HG03469 (cell line): ENCODE data around the gene NCOA5.
"Not testable (repeated sequence)": the region's sequence is repeated elsewhere in the genome, so short reads cannot be mapped to it uniquely, and the experiment has no call there.

Source experiments
- ATAC-seq: cut with Tn5 transposase; IDR thresholded peaks from one replicate; pipeline ENCODE4 v1.9.1; 2021; ENCODE audit warnings: mild to moderate bottlenecking, moderate library complexity, moderate number of reproducible peaks; ENCODE audit not compliant: unreplicated experiment

Gene NCOA5

DNA sequence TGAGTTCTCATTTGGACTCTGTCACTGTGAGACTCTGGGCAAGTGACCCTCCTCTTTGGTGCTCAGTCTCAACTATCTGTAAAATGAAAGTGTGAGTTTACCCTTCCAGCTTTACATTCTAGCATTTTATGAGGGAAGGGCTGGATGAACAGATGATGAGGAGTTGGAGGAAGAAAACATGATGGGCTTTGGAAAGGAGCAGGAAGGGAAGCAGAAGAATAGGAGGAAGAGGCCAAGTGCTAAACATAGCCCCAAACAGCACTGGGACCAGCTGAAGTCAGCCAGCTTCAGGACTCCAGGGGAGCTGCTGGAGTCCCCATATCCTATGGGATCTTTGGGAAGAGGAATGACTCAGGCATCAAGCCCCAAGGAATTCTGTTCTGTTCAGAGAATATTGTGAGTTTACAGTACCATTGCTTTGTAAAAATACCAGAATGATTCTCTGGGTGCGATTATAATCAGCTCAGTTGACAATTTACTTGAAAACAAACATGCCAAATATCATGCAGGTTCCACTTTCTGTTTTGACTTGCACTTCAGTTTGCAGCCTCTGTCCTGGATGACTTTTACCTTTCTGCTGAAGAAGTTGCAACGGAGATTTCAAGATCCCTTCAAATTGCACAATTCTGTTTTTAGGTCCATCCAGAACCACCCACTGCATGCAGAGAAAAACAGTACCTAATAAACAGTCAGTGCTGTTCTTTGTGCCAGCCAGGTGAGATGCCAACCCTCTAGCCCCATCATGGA, 31.6 kb upstream of the NCOA5 start:
- no peak for ATAC-seq

DNA sequence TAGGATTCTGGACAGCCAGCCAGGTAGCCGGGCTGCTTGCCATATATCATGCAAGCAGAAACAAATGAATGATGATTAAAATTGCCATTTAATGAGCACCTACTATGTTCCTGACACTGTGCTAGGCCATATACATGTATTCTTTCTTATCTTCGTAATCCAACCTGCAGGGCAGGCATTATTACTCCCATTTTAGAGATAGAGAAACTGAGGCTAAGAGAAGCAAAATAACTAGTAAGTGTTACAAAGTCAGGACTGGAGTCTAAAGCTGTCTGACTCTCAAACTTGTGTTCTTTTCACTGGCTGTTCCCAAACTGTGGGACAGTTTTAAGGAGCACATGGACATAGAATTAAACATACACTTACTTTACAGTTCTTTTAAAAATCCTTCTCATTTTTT, 30.4 kb upstream of the NCOA5 start:
- ATAC-seq, result no peak

DNA sequence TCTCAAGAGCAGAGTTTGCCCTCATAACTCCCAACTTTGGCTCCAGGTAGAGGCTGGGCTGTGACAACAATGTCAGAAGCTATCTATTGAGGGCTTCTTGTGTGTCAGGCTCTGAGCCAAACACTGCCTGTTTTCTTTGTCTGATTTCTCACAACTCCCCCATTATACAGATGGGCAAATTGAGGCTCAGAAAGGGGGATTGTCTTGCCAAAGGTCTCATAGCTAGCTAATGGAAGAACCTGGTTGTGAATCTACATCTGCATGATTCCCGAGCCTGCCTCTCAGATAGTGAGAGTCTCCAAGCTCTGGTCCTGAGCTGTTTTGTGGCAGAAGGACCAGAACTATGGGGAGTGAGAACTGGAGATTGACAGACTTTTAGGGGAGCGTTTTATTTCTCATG, 29.8 kb upstream of the NCOA5 start:
- ATAC-seq, result no peak

DNA sequence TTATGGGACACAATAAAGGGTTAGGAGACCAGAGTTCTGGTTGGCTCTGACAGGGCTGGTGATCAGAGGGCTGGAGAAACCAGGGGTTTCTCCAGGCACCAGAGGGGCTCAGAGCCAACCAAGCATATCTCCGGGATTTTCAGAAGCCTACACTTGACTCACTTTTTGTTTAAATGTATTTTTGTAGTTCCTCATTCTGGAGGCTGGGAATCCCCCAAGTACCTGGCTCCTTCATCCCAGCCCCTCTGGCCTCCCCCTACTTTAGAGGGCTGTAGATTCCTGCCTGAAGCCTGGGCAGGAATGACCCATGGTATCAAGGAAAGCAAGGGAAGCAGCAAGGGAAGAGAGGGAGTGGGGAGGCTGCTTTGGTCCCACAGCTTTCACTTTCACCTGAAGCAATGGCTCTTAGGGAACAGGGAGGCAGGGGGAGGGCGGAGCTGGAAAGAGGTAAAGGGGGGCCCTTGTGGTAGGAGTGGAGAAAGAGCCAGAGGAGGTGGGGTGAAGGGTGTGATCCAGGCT, 29.3 kb upstream of the NCOA5 start:
- ATAC-seq, result no peak

DNA sequence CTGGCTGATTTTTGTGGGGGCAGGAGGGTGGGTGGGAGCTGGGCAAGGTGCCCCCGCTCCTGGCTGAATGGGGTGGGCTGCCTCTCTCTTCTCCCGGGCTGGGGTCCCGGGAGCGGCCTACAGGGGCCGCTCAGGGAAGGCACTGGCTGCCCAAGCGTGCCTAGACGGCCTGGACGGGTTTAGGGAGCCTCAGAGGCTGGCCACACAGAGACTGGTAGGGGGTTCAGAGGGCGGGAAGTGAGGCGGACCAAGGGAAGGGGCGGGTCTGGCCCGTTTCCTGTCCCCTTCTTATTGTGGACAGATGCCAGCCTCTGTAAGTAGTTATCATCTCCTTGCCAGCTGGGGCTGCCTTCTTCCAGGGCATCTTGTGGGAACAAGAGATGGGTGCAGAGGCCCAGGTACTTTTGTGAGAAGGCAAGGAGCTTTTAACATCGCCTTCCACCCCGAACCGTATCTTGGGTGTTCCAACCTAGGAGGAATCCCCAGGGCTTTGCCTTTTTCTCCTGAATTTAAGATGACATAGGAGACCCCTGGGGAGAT, 28.8 kb upstream of the NCOA5 start:
- ATAC-seq, result no peak

DNA sequence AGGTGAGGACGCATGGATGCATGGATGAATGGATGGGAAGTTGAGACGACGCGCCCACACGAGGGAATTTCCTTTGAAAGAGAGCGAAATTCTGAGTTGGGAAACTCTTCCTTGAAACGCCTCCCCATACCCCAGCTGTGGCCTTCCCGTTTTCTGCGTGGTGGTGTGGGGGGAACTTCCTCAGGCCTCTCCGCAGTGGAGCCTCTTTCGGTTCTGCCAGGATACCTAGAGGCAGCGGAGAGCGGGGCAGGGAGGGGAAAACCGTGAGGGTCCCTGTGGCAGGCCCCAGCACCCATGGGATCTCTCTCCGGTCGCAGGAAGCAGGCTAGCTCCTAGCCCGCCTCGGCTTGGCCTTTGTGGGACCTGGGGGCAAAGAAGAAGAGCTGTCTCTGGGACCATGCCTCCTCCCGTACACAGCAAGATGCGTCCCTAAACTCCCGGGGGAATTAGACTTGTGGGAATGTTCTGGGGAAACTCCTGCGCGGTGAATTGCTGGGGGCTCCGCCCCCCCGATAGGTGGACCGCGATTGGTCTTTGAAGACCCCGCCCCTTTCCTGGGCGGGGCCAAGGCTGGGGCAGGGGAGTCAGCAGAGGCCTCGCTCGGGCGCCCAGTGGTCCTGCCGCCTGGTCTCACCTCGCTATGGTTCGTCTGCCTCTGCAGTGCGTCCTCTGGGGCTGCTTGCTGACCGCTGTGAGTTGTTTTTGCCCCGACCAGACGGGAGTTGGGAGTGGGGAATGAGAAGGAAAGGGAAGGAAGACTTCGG, 28.1 kb upstream of the NCOA5 start, which contains the start of gene CD40:
Gene CD40, plus strand, starts transcription at position 611 of the 764 bp plus-strand sequence. Its CDS starts 30 bp downstream, at position 641.
- peak; percentile 54 for ATAC-seq

DNA sequence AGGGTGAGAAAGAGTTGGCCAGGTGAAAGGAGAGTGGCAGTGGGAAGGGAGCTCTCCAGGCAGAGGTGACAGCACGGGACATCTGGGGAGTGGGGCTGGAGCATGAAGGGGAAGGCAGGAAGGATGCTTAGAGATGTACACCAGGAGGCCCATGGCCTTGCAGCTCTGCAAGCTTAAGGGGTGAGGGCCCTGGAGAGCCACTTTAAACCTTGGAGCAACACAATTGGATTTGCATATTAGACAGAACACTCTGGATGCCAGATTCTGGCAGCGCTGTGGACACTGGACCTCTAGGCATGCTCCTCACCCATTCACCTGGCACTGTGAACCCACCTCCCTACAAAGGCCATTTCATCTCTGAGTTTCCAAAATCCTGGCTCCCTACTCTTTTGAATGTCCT, 24.7 kb upstream of the NCOA5 start:
- no peak for ATAC-seq

DNA sequence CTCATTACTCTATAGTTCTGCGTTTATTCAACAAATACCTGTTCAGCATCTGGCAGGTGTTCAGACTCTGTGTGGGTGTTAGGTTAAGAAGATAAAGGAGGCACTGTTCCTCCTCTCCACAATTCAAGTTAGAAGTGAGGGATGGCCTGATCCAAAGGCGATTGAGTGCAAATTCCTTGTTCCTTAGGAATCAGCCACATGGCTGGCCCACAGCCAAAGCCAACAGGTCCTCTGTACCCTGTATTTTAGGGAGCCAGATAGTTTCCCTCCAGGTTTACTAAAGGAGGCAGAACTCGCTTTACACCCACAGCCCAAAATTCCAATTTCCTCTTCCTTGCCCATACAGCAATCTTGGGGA, 23.3 kb upstream of the NCOA5 start:
- no peak for ATAC-seq

DNA sequence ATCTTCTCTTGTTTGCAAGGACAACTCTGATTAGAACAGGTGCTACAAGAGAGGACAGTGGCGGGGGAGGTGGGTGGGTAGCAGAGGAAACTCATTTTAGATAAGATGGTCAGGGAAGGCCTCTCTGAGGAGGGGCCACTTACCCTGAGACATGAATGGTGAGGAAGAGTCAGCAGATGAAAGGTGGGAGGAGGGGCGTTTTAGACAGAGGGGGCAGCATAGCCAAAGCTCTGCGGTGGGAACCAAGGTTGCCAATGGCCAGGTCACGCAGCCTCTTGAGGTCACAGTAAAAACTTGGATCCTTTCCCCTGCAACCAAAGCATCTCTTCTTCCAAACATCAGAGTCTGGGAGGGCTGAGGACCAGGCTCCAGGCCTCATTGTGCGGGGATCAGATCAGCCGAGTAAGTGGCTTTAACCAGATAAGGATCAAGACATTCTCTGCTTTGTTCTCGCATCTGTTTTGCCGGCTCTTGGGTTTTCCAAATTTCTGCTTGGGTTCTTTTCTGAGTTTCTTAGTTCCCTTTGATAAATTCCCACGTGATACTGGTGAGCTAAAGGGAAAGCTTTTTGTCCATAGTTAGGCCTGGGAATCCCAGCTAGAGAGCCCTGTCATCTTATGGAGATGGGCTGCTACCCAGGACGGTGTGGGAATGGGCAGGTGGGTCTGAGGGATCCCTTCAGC, 22.8 kb upstream of the NCOA5 start:
- no peak for ATAC-seq

DNA sequence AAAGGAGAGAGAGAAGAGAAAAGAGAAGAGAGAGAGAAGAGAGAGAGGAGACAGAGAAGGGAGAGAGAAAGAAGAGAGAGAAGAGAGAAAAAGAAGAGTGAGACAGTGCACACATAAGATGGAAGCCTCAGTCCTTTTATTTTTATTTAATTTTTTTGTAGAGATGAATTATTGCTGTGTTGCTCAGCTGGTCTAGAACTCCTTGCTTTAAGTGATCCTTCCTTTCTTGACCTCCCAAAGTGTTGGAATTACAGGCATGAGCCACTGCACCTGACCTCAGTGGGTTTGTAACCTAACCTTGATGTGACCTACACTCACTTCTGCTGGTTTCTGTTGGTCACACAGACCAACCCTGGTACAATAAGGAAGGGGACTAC, 22.1 kb upstream of the NCOA5 start:
- no peak for ATAC-seq

DNA sequence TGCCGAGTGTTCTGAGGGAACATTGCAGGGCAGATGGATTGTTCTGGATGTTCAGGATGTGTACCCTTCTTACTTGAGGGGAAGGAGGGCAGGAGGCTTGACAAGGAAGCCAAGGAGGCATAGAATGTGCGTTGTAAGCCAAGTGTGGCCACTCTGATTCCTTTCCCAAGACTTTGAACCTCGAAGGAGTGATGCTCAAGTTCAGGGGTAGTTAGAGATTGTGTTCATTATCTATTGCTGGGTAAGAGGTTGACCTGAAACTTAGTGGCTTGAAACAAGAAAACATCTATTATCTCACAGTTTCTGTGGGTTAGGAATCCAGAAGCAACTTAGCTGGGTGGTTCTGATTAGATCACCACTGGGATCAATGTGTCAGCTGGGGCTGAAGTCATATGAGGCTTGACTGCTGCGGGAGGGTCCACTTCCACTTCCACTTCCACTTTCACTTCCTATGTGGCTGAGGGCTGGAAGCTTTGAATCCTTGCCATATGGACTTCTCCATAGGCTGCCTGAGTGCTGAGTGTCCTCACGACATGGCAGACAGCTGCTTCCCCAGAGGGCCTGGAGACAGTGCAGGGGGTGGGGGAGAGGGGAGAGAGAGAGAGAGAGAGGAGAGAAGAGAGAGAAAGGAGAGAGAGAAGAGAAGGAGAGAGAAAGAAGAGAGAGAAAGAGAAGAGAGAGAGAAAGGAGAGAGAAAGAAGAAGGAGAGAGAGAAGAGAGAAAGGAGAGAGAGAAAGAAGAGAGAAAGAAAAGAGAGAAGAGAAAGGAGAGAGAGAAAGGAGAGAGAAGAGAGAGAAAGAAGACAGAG, 21.5 kb upstream of the NCOA5 start:
- no peak for ATAC-seq

DNA sequence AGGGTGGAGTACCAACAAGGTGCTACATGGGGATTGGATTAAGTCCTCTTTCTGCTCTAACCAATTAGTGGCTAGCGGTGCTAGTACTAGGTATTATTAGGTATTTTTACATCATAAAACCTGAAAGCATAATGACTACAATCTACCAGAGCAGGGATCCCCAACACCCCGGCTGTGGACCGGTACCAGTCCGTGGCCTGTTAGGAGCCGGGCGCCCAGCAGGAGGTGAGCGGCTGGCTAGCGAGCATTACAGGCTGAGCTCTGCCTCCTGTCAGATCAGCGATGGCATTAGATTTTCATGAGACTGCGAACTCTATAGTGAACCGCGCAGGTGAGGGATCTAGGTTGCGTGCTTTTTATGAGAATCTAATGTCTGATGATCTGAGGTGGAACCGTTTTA, 19.2 kb upstream of the NCOA5 start:
- ATAC-seq, result no peak

DNA sequence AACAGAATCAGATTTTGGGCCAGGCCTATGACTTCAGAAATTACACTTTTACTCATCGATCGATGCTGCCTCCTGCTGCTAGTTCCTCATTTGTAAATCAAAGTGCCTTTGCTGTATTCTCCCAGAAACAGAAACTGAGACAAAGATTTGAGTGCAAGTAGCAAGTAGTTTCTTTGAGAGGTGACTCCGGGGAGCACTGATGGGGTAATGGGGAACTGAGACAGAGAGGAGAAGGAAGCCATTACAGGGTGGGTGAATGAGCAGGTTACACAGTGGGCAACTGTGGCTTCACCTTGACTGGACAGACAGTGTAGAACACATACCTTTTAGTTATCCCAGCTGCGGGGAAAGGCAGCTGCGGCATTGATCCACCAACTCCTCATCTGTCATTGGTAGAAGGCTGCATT, 18.7 kb upstream of the NCOA5 start:
- ATAC-seq, result peak; percentile 57

DNA sequence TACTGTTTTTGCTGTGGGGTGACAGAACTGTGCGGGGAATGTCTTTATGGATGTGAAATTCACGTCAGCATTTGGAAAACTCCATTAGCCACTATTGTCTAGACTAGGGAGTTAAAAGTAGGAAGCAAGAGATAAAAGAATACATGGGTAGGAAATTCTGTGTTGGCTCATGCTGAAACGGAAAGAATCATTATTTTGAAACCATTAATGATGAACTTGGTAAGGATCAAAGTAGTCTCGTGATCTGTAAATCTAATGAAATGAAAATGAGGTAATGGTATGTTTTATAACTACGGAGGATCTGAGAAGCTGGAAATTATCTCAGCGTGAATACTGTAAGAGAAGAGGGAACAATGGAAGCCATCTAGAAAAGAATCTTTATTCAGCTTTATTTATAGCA, 17.3 kb upstream of the NCOA5 start:
- no peak for ATAC-seq

DNA sequence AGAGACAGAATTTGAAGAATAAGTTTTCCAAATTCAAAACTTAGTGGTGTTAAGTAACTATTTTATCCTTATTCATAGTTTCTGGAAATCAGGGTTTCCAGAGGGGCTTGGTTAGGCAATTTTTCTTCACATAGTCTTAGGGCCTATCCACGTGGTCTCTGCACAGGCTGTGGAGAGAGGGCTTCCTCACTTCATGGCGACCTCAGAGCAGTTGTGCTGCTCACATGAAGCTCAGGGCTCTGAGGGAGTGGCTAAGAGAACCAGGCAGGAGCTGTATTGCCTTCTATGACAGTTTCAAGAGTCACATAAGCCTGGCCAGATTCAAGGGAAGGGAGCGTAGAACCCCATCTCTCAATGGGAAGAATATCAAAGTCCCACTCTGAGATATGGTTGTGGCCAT, 14.5 kb upstream of the NCOA5 start:
- no peak for ATAC-seq

DNA sequence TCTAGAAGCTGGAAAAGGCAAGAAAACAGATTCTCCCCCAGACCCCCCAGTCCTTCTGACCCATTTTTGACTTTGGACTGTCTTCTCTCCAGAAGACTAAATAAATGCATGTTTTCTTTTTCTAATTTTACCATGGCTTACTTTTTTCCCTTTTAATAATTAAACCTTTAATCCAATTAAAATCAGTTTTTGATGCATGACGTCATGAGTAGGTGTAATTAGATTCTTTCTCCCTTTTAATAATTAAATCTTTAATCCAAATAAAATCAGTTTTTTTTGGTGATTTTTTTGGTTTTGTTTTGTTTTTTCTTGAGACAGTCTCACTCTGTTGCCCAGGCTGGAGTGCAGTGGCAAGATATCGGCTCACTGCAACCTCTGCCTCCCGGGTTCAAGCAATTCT, 13.2 kb upstream of the NCOA5 start:
- no peak for ATAC-seq

DNA sequence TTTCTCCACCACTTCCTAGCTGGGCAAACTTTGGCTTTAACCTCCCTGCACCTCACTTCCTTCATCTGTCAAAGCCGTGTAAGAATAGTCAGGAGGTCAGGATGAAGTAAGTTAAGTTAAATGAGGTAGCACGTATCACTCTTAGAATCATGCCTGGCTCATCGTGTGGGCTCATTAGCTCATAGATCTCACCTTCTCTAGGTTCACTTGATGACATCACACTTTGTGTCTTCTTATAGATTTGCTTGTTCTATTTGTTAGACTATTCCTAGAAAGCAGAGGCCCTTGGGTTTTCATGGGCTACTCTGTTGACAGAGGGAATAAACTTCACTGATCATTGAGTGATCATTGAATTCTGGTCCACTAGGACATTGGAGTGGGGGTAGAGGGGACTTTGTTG, 12.2 kb upstream of the NCOA5 start:
- no peak for ATAC-seq

DNA sequence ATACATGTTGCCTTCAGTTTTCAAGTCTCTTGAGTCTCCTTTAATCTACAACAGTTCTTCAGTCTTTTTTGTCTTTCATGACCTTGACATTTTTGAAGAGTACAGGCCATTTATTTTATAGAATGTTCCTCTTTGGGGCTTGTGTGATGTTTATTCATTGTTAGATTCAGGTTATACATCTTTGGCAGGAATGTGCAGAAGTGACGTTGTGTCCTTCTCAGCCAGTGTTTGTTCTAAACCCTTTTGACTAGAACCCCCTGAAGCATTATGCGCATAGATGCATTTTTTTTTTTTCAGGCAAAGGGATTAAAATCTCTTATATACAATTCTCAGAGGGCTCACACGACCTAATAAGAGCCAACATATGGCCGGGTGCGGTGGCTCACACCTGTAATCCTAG, 11.2 kb upstream of the NCOA5 start:
- ATAC-seq, result no peak

DNA sequence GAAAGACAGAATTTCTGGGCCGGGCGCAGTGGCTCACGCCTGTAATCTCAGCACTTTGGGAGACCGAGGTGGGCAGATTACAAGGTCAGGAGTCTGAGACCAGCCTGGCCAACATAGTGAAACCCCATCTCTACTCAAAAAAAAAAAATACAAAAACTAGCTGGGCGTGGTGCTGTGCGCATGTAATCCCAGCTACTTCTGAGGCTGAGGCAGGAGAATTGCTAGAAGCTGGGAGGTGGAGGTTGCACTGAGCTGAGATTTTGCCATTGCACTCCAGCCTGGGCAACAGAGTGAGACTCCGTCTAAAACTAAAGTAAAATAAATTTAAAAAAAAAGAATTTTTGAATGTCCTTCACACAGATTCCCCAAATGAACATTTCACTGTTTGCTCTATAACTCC, 10.7 kb upstream of the NCOA5 start:
- ATAC-seq, result not testable (repeated sequence)

DNA sequence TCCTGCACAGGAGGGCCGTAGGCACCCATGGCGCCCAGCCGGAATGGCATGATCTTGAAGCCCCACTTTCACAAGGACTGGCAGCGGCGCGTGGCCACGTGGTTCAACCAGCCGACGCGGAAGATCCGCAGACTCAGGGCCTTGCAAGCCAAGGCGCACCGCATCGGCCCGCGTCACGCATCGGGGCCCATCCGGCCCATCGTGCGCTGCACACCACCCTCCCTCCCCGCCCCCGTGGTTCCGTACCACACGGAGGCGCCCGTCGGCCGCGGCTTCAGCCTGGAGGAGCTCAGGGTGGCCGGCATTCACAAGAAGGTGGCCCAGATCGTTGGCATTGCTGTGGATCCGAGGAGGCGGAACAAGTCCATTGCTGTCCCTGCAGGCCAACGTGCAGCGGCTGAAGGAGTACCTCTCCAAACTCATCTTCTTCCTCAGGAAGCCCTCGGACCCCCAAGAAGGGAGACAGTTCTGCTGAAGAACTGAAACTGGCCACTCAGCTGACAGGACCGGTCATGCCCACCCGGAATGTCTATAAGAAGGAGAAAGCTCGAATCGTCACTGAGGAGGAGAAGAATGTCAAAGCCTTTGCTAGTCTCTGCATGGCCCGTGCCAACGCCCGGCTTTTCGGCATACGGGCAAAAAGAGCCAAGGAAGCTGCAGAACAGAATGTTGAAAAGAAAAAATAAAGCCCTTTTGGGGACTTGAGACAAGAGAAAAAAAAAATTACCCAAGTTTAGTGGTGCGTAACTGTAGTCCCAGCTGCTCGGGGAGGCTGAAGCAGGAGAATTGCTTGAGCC, 9.9 kb upstream of the NCOA5 start:
- no peak for ATAC-seq
